Activated CD4-positive, alpha-beta T cell treated with anti-CD3 and anti-CD28 coated beads for 36 hours (primary cell): ENCODE measurements around the gene ANKMY1. TPM values are rescaled to one million over a fixed set of nuclear protein-coding genes. Genes with fewer than 3 reads are reported as not detected.
A peak's percentile ranks its signal among the peaks of the same experiment; 100 is the strongest.

Source experiments
- ATAC-seq: fragments of 200-7000 bp; cut with Tn5 transposase; one replicate; pipeline ENCODE4 v1.10.0; 2021; ENCODE audit warnings: mild to moderate bottlenecking, moderate library complexity
- CTCF ChIA-PET: fragments of 350-600 bp; sonication (Branson Sonifier 250); formaldehyde crosslinking; loops from one replicate; lab custom pipeline; 2021; ENCODE audit warnings: antibody characterized with exemption; lab: Charles Lee
- POLR2A ChIA-PET: fragments of 350-600 bp; sonication (Branson Sonifier 250); formaldehyde crosslinking; loops from one replicate; lab custom pipeline; 2021; ENCODE audit warnings: antibody characterized with exemption, inconsistent platforms; lab: Charles Lee
- DNase-seq: peaks from one replicate; pipeline ENCODE4 v3.0.0-alpha.2; 2020
- H3K27ac Mint-ChIP-seq: one replicate; pipeline ENCODE4 v1.8.0; 2021; ENCODE audit warnings: mixed read lengths
- H3K27me3 Mint-ChIP-seq: one replicate; pipeline ENCODE4 v1.8.0; 2021; ENCODE audit warnings: mixed read lengths
- H3K36me3 Mint-ChIP-seq: one replicate; pipeline ENCODE4 v1.8.0; 2021; ENCODE audit warnings: low read depth, mixed read lengths
- H3K4me1 Mint-ChIP-seq: one replicate; pipeline ENCODE4 v1.8.0; 2021; ENCODE audit warnings: mixed read lengths
- H3K4me3 Mint-ChIP-seq: one replicate; pipeline ENCODE4 v1.8.0; 2021; ENCODE audit warnings: mild to moderate bottlenecking, moderate library complexity, mixed read lengths
- H3K9me3 Mint-ChIP-seq: one replicate; pipeline ENCODE4 v1.8.0; 2021; ENCODE audit warnings: low read depth, mixed read lengths
- intact Hi-C, 2 experiments: fragments of 100-400 bp; cut with DNase I in 1 of 2; cut with micrococcal nuclease in 1 of 2; formaldehyde crosslinking; loops; one replicate each; pipeline versions ENCODE4 v1.14.2 to v1.15.1; 2022 to 2024; cut with DNase I, micrococcal nuclease
- total RNA-seq, 2 experiments: library from RNA; stranded (reverse); gene quantifications; one replicate each; pipeline ENCODE4 v1.2.3, GENCODE V29; 2021

Gene ANKMY1, protein sequence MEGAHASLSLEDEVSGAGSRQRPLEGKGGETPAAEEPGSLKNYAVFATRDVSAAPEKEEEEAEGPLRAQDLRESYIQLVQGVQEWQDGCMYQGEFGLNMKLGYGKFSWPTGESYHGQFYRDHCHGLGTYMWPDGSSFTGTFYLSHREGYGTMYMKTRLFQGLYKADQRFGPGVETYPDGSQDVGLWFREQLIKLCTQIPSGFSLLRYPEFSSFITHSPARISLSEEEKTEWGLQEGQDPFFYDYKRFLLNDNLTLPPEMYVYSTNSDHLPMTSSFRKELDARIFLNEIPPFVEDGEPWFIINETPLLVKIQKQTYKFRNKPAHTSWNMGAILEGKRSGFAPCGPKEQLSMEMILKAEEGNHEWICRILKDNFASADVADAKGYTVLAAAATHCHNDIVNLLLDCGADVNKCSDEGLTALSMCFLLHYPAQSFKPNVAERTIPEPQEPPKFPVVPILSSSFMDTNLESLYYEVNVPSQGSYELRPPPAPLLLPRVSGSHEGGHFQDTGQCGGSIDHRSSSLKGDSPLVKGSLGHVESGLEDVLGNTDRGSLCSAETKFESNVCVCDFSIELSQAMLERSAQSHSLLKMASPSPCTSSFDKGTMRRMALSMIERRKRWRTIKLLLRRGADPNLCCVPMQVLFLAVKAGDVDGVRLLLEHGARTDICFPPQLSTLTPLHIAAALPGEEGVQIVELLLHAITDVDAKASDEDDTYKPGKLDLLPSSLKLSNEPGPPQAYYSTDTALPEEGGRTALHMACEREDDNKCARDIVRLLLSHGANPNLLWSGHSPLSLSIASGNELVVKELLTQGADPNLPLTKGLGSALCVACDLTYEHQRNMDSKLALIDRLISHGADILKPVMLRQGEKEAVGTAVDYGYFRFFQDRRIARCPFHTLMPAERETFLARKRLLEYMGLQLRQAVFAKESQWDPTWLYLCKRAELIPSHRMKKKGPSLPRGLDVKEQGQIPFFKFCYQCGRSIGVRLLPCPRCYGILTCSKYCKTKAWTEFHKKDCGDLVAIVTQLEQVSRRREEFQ
- 10 to 100 TPM; 20.7 to 24.0 TPM for total RNA-seq

DNA sequence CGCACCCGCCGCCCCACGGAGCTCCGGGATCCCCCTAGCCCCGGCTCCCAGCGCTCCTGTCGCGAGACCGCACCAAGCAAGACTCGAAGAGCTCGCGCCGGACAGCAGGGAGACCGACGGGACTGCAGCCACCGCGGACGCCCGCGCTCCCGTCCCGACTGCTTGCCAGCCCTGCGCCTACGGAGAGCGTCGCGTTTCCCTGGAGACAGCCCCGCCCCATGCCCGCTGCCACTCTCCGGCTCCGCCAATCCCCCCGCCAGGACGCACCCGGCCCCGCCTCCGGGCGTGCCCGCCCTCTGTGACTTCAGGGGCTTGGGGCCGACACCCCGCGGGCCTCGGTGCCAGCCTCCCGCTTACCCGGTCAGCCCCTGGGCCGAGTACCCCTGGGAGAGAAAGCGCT is at the start of gene ANKMY1:
Gene ANKMY1 (minus strand): TSS at position 181 of the 400 bp plus-strand sequence. CDS start 653 bp downstream, outside the sequence.
- CTCF ChIA-PET, result interaction anchor here (2.0 kb wide), 1 partner anchor 8 kb away, joined by 5 read pairs; no protein-coding TSS in a partner anchor

DNA sequence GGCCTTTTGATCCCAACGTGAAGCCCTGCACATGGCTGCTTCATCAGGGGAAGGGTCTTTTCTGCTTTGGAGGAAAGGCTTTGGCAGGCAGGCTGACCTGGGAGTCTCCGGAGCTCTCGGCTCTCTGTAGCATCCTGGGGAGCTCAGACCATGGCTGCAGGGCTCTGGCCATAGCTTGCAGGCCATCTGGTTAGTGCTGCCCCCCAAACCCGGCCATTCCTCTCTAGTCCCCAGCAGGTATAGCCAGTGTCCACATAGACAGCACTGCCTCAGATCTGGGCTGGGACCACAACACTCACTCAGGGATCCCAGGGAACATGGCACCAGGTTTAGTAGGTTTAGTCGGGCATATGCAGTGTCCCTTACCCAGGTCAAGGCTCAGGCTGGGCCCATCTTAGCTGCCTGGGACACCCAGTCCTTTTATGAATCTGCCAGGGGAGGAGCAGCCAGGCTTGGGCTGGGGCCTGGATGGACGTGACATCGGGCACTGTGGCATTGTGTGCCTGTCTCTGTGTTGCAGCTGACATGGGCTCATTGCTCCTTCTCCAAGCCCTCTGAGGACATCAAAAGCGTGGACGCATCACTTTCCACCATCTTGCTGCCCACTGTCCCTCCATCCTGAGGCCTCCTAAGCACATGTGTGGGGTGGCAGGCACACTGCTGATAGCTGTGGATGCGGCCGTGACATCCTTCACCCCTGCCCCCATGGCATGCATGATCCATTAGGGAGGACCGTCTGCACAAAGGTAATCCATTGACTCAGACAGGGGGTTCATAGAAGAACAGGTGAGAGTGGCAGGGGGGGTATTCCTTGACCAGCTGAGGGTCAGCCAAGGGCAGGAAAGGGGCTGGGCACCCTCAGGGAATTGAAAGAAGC is 48.3 kb upstream of the ANKMY1 start:
- Mint-ChIP-seq H3K9me3 (no peaks in the 10 kb centered on the region), H3K36me3 (no peaks in the 10 kb centered on the region), H3K27ac (no peak overlapping the region), H3K27me3 (no peaks in the 10 kb centered on the region), H3K4me1 (no peaks in the 10 kb centered on the region), H3K4me3 (no peak overlapping the region)
- POLR2A ChIA-PET, result no interaction called here
- CTCF ChIA-PET, result interaction anchor here (0.7 kb wide), 1 partner anchor 53 kb away, joined by 3 read pairs; no protein-coding TSS in a partner anchor
- DNase-seq, result no peak
- no peak for ATAC-seq
- intact Hi-C loops, result no loop called here

More for the DNA sequence above, at the start of gene ANKMY1:
- ATAC-seq, result peak; percentile 24
- Mint-ChIP-seq H3K4me3 (peak within 1 kb of the TSS; percentile 82), H3K27me3 (no peaks in the 10 kb centered on the region), H3K9me3 (no peaks in the 10 kb centered on the region), H3K36me3 (peaks cover 33% of the 10 kb centered on the region), H3K27ac (peak within 1 kb of the TSS; percentile 88), H3K4me1 (peaks cover 49% of the 10 kb centered on the region)
- intact Hi-C loops, result no loop called here
- POLR2A ChIA-PET, result no interaction called here
- DNase-seq, result peak; percentile 87

DNA sequence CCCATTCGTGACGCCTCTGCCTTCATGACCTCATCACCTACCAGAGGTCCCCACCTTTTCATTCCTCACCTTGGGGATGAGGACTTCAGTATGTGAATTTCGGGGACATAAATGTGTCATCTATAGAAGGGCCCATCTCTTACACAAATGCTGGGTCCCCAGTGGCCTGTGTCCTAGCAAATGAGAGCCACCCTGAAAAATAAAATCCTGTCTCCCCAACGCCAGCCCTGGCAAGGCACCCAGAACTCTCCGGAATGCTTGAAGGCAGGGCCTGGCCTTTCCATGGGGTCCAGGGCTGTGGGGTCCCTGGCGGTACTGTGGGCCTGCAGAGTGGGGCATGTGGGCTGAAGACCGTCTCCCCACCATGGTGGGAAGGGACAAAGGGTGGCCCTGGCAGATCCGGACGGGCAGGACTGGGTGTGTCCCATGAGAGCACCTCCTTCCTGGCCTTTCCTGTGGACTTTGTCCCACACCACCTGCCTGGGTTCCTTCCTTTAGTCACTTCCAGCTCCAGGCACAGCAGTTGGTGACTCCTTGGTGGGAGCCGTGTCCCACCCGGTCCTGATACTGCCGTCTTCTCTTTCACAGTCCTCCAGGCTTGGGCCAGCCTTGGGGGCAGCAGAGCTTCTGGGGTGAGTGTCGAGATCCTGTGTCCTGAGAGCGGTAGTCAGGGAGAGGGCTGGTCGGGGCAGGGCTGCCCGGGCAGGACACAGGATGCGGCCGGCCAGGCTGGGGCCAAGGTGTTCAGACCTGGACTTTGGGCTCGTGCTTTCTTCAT is 47.3 kb upstream of the ANKMY1 start:
- H3K36me3 Mint-ChIP-seq, result no peaks in the 10 kb centered on the region
- no peak overlapping the region for H3K4me3 Mint-ChIP-seq
- ChIA-PET CTCF (interaction anchor here (0.7 kb wide), 1 partner anchor 52 kb away, joined by 3 read pairs; no protein-coding TSS in a partner anchor), POLR2A (no interaction called here)
- H3K9me3 Mint-ChIP-seq, result no peaks in the 10 kb centered on the region
- H3K27me3 Mint-ChIP-seq, result no peaks in the 10 kb centered on the region
- no peak for DNase-seq
- ATAC-seq, result no peak
- no peaks in the 10 kb centered on the region for H3K4me1 Mint-ChIP-seq
- intact Hi-C loops, result no loop called here
- H3K27ac Mint-ChIP-seq, result no peak overlapping the region

DNA sequence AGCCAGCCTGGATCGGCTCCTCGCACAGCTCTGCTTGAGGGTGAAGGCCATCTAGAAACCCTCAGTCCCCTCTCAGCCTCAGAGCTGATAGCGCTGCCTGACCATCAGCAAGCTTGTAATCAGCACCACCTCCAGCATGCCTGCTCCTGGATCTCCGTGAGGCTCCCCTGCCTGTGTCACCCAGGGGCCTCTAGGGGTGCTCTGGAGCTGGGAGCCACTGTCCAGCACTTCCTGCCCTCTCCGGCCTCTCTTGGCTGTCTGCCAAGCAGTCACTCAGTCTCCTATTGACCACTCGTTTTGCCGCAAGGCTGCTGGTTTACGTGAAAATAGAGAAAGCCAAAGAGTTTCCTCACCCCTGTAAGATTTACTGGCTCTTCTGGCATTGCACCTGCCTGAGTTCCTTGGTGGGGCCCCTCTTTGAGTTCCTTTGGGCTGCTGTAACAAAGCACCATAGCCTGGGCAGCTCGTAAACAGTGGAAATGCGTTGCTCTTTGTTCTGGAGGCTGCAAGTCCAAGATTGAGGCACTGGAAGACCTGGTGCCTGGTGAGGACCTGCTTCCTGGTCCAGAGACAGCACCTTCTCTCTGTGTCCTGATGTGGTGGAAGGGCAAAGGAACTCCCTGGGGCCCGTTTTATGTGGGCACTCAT is 46.6 kb upstream of the ANKMY1 start:
- intact Hi-C loops, result no loop called here
- ChIA-PET CTCF (no interaction called here), POLR2A (no interaction called here)
- H3K9me3 Mint-ChIP-seq, result no peaks in the 10 kb centered on the region
- H3K4me3 Mint-ChIP-seq, result no peak overlapping the region
- no peak for DNase-seq
- ATAC-seq, result no peak
- no peaks in the 10 kb centered on the region for H3K27me3 Mint-ChIP-seq
- H3K36me3 Mint-ChIP-seq, result no peaks in the 10 kb centered on the region
- H3K27ac Mint-ChIP-seq, result no peak overlapping the region
- no peaks in the 10 kb centered on the region for H3K4me1 Mint-ChIP-seq

DNA sequence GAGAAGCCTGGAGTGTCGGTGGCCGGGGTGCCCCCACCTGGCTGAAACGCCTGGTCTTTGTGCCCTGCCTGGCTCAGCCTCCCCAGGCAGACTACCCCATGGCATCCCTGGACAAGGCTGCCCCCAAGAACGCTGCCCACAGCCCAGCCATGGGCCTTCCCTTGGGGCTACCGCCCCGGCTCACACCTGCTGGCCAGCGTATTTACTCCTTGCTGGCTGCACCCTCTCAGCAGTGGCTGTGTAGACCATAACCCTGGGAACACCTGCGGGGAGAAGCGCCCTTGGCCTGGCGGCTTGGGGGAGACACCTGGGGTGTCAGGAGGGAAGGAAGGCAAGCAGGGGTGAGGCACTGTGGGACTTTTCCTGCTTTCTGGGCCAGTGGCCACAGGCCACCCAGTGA is 46.1 kb upstream of the ANKMY1 start:
- ChIA-PET CTCF (no interaction called here), POLR2A (no interaction called here)
- intact Hi-C loops, result no loop called here
- DNase-seq, result no peak
- H3K9me3 Mint-ChIP-seq, result no peaks in the 10 kb centered on the region
- ATAC-seq, result no peak
- no peak overlapping the region for H3K27ac Mint-ChIP-seq
- H3K36me3 Mint-ChIP-seq, result no peaks in the 10 kb centered on the region
- H3K4me3 Mint-ChIP-seq, result no peak overlapping the region
- H3K4me1 Mint-ChIP-seq, result no peaks in the 10 kb centered on the region
- H3K27me3 Mint-ChIP-seq, result no peaks in the 10 kb centered on the region

DNA sequence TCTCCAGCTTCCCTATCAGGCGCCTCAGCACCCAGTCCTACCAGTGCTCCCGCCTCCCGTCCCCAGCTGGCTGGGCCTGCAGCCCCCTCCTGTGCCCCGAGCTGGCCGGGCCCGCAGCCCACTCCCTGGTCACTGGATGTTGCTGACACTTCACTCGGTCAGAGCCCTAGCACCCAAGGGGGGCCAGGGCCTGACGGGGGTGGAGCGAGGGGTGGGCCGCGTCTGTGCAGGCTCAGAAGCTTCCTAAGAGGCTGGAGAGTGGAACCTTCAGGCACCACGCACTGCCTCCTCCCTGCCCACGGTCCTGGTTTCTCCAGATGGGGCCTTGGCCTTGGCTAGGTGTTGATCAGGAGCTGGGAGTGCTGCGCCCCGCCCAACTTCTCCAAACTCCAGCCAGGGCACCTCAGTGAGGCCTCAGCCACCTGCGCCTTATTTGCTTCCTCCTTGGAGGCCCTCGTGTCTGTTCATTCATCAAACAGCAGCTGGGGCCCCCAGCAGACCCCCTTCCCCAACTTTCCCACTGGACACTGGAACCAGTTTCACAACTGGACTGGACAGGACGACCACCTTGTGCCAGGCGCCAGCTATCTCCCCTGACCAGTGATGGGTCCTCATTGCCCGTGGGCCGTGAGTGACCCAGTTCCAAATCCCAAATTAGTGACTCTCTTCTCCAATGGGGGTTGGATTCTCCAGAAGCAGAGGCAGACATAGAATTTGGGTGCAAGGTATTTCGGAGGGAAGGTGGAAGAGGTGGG is 45.5 kb upstream of the ANKMY1 start:
- no peak for DNase-seq
- ChIA-PET POLR2A (no interaction called here), CTCF (no interaction called here)
- no peaks in the 10 kb centered on the region for H3K9me3 Mint-ChIP-seq
- no peak overlapping the region for H3K27ac Mint-ChIP-seq
- H3K27me3 Mint-ChIP-seq, result no peaks in the 10 kb centered on the region
- ATAC-seq, result no peak
- no peaks in the 10 kb centered on the region for H3K4me1 Mint-ChIP-seq
- H3K36me3 Mint-ChIP-seq, result no peaks in the 10 kb centered on the region
- H3K4me3 Mint-ChIP-seq, result no peak overlapping the region
- intact Hi-C loops, result no loop called here

DNA sequence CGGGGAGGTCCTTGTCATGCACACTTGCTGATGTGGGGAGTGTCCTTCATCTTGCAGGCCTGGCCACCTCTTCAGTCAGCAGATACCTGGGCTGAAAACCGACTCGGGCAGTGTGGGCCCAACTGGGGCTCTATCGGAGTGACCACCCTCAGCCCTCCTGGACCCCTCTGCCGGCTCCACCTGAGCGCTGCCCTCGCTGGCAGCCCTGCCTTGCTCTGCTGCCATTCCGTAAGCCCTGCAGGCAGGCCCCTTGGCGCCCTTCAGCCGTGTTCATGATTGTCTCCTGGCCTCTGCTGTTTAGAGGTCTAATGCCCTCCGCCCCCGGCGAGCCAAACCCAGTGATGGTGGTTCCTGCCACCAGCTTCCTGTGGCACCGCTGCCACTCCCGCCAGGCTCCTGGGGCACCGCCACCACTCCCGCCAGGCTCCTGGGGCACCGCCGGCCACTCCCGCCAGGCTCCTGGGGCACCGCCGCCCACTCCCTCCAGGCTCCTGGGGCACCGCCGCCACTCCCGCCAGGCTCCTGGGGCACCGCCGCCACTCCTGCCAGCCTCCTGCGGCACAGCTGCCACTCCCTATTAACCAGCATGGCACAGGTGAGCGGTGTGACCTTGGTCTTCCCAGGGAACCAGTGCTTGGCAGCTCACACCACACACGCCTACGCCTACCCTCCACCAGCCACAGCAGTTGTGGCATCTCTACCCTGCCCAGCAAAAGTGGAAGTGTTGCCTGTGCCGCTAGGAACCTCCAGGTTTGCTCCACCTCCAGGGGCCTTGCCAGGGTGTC is 44.7 kb upstream of the ANKMY1 start:
- no peaks in the 10 kb centered on the region for H3K9me3 Mint-ChIP-seq
- H3K4me1 Mint-ChIP-seq, result no peaks in the 10 kb centered on the region
- ATAC-seq, result no peak
- no peaks in the 10 kb centered on the region for H3K36me3 Mint-ChIP-seq
- ChIA-PET CTCF (no interaction called here), POLR2A (no interaction called here)
- intact Hi-C loops, result no loop called here
- H3K27ac Mint-ChIP-seq, result no peak overlapping the region
- no peaks in the 10 kb centered on the region for H3K27me3 Mint-ChIP-seq
- DNase-seq, result no peak
- H3K4me3 Mint-ChIP-seq, result no peak overlapping the region

DNA sequence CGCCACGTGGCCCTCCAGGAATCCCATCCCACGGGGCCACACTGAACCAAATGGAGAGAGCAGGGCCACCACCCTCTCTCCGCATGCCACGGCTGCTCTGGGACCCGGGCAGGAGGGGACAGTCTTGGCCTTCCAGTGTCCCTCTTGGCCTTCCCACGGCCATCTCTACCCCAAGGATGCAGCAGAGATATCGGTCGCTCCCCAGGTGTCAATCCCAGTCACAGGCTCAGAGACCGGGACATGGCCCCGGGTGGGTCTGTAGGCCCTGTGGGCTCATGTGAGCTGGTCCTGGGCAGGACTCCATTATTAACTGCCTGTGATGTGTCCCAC is 44.0 kb upstream of the ANKMY1 start:
- Mint-ChIP-seq H3K4me1 (no peaks in the 10 kb centered on the region), H3K36me3 (peaks cover 2% of the 10 kb centered on the region), H3K27me3 (no peaks in the 10 kb centered on the region), H3K27ac (no peak overlapping the region), H3K4me3 (no peak overlapping the region), H3K9me3 (no peaks in the 10 kb centered on the region)
- ChIA-PET POLR2A (no interaction called here), CTCF (no interaction called here)
- intact Hi-C loops, result no loop called here
- ATAC-seq (no peak), DNase-seq (no peak)

DNA sequence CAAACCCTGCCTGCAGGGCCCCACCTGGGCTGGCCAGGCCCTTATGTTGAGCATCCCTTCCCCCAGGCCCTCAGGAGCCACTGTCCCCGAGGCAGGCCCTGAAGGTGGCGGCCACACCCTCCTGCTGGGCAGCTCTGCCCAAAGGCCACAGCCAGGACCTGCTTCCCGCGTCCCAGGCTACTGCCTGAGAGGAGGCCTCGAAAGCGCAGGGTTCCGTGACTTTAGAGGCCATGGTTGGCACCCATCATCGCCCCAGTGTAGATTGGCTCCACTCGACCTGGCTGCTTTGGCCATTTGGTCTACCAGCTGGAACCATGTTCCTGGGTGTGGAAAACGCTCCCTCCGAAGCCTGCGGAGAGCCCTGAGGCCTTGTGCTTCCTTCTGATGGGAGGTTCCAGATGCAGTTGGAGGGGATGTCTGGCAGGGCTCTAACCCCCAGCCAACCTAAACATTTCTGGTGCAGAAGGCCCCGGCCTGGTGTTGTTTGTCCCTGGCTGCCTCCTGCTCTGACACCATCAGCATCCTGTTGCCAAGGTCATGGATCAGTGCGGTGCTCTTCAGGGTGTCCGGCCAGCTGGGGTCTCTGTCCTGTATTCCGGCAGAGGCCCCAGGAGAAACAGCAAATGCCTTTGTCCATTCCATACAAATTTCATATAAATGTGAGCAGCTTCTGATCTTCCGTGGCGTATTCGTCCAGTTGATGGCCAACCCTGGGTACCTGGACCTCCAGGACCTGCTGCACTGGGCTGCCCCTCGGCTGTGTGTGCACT is 43.5 kb upstream of the ANKMY1 start:
- Mint-ChIP-seq H3K27me3 (no peaks in the 10 kb centered on the region), H3K9me3 (no peaks in the 10 kb centered on the region), H3K4me1 (no peaks in the 10 kb centered on the region), H3K4me3 (no peak overlapping the region), H3K27ac (no peak overlapping the region), H3K36me3 (peaks cover 2% of the 10 kb centered on the region)
- CTCF ChIA-PET, result no interaction called here
- intact Hi-C loops, result no loop called here
- DNase-seq (peak; percentile 1), ATAC-seq (no peak)
- POLR2A ChIA-PET, result no interaction called here
